Colon (tissue), 2 donors: ENCODE results near the gene PDE8A.
"Not testable (repeated sequence)": the region's sequence is repeated elsewhere in the genome, so short reads cannot be mapped to it uniquely, and the experiment has no call there.

ENCODE experiments used
- FAIRE-seq: peaks from 2 replicates; lab custom pipeline; 2012; peaks lifted over from hg19 to GRCh38; lab: Jason Lieb, UNC
- donor health status: control.
- donor health status: control.

Gene PDE8A

DNA sequence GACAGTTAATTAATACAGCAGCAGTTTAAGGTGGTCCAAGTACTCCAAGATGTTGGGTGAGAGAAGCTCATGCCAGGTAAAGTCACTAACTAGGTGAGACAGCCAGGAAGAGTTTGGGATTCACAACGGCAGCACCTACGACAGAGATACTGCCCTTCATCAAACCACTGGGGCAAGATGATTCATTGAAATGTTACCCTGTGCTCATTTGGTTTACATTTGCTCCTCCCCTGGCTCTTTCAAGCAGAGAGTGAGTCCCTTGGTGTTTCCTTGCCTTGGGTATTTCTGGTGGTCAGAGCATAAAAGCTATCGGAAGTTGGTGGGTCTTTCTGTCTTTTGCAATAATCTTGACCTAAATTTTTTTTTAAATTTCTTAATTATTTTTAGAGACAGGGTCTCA lies 19.9 kb upstream of the PDE8A start:
- no peak for FAIRE-seq

DNA sequence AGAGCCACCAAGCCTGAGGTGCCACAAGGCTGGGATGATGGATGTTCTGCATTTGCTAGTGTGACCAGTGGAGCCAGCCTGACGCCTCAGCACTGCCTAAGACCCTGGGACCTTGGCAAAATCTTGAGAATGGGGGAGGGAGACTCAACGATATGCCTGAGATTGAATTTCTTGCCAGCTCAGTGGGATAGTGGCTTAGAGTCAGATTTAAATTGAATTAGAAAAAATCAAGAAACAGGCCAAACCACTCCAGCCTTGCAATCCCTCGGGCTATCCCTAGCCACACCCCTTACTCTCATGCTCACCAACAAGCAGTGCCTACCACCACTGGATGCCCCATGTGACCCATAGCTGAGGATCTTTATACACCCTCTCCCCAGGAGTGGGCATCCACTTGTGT lies 18.7 kb upstream of the PDE8A start:
- no peak for FAIRE-seq

DNA sequence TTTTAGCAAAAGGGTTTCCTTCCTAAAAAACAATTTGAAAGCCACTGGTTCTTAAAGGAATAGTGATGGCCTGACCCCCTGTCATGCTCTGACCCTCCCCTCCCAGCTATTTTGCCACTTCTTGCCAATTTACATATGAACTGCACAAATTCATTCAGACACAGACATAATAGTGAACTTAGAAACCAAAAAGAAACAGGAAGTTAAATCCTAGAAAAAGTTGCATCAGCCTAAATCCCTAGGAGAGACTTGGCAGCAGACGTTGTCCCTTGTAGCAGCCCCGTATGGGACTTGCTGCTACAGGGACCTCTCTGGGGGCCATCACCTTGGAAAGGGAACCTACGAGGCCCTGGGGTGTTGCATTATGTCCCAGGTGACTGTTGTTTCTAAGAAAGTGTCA lies 14.3 kb upstream of the PDE8A start:
- FAIRE-seq, result no peak

- FAIRE-seq, result no peak
These were observed 13.4 kb upstream of the PDE8A start for GRCh38 chr15:84968301-84968700.

GRCh38 chr15:84969257-84969656 lies 12.4 kb upstream of the PDE8A start:
- FAIRE-seq, result no peak

DNA sequence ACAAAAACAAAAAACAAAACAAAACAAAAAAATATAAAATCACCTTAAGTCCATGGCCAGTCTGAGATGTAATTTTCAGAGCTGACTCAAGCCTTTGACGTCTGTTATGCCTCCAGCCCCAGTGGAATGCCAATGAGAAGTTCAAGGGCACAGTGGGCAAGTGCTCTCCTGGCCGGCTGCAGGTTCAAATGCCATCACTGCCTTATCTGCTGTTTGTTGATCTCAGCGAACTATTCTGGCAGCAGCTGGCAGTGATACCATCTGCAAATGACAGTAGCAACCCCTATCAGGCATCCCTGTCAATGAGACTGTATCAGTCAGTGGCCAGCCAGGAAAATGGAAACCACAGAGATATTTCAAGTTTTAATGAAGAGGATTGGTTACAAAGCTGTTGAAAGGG lies 10.8 kb upstream of the PDE8A start:
- no peak for FAIRE-seq

DNA sequence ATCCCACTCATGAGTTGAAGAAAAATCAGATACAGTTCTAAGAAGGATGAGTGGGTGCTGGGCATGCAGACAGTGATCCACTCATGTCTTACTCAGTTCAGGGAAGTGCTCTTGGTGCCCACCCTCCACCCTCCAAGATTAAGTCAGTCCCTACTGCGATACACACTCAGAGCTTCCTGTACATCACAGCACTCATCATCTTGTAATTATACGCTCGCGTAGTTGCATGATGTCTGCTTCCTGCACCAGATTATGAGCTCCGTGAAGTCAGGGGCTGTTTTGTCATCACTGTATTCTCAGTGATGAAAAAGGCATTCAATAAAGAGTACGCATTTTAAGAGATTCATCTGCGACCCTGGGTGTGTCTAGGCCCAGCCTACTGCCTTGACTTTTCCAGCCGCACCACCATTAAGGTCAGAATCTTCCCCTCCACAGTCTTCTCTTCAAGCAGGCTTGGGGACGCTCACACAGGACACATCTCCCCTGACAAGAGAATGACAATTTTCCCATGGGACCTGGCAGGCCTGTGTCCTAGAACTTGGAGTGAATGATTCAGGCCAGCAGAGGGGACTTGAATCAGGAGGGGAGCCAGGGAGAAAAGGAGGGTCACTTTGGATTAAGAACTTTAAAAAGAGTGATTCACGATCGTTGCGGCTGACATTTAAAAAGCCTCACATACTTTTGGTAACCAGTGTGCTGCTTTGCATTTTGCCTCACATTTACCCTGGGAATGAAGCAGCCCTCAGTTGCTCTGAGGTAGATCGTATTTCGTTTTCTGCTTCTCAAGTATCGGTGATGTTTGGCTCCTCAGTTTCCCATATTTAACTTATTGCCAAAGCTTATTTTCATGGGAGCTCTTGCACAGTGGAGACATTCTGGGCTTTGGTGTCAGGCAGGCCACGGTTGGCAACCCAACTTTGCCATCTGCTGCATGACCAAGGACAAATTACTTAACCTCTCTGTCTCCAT lies 7.9 kb upstream of the PDE8A start:
- no peak for FAIRE-seq

GRCh38 chr15:84975871-84976351 lies 5.7 kb upstream of the PDE8A start:
- no peak for FAIRE-seq

GRCh38 chr15:84976746-84977345 lies 4.8 kb upstream of the PDE8A start:
- FAIRE-seq, result no peak

DNA sequence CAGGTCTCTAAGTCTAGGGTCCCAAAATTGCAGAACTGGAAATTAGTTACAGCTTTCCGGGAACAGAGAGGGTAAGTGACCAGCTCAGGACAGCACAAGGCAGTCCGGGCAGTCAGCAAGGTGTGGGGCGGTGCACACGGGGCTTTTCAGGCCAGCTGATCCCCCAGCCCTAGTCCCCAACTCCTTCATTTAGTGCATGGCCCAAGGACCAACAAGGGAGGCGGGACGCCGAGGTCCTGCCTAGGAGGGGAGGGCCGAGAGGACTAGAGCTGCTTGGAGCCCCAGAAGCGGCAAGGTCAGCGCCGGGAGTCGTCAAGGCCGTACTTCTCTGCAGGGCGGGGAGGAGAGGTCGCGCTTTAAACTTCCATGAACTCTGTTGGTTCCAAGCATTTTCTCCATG lies 2.0 kb upstream of the PDE8A start:
- FAIRE-seq, result no peak

DNA sequence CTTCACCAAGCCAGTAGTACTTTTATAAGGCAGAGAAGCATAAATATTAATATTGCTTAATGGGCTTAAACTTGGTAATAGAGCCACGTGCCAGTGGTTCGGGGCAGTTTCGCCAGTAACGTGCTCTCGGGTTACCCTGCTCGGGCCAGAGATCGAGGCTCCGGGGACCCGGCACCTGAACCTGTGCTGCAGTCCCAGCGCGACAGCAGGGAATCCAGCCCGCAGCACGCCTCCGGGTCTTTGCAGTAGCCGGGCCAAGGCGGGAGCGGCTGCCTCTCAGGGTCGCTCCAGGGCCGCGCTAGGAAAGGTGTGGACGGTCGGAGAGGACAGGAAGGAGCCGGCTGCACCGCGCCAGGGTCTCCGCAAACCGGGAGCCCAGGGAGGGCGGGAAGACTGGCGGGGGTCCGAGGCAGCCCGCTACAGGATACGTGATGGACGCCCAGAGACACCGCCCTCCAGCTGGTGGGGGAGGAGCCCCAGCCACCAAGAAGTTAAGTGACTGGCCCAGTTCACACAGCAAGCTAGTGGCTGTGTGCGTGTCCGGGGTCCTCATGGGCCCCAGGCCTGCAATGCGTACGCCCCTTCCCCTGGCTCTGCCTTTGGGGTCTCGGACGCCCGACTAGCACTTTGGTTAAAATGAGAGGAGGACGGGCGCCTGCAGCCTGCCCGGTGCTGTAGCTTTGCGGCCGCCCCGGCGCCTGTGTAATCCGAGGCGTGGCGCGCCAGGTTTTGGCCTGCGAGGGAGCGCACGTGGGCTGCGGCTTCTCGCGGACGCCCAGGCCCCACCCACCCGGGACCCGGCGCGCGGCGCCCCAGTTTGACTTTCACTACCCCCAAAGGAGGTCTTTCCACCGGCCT lies 1.2 kb upstream of the PDE8A start:
- FAIRE-seq, result no peak

GRCh38 chr15:84981054-84981710 lies 474 bp upstream of the PDE8A start:
- no peak for FAIRE-seq

DNA sequence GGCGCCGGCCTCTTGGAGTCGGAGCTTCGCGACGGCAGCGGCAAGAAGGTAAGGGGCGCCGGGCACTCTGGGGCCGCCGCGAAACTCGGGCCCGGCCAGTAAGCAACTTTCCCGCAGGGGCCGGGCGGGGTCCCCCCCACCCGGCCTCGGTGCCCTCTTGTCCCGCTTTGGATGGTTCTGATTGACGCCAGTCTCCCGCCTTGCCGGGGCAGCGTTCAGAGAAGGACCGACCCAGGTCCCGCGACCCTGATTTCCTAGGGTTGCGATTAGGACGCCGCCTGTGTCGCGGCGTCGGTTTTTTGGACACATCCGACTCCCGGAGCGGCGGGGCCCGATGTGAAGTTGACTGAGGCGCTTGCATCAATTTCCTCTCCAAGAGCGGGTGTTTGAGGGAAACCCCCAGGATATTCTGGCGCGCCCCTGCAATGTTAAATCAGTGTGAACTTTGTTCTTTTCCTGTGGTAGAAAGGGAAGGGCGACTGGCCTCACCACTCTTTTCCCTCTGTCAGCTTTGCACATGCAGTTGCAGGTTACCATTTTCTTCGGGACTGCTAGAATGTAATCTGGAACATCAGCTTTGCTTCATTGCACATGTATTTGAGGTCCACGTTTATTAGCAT lies 755 bp downstream of the PDE8A start:
- FAIRE-seq, result no peak

DNA sequence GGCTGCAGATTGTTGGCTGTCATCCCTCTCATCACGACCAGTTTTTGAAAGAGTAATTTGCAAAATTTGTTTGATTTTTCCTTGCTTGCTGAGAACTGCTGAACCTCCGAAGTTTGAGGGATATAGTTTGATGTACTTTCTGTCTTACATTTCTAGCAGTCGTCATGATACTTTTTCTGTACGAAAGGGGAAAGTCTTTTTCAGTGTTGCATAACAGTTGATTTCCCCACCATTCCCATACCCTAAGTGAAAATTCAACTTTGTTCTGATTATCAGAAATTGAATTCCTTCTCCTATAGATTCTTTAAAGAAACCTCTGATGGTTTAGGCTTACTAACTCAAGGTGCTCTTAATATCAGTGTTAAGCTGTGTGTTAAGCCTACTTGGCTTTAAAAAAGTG lies 1.6 kb downstream of the PDE8A start:
- FAIRE-seq, result no peak

GRCh38 chr15:84983711-84984110 lies 2.1 kb downstream of the PDE8A start:
- FAIRE-seq, result no peak

DNA sequence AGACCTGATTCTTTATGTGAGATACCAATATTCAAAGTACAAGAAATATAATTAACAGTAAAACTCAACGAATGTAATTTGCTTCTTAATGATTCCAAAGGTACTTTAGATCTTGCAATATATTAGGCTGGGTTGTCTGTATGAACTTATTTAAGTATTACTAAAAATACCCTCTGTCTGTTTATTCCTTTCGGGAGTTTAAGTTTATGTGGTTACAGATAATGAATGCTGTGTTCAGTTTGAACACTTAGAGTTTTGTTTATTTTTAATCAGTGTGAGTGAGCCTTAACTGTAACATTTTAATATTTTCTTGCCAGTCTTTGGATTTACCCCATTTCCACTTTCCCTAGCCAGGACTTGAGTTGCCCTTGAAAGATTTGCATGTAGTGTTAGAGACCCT lies 3.5 kb downstream of the PDE8A start:
- no peak for FAIRE-seq

DNA sequence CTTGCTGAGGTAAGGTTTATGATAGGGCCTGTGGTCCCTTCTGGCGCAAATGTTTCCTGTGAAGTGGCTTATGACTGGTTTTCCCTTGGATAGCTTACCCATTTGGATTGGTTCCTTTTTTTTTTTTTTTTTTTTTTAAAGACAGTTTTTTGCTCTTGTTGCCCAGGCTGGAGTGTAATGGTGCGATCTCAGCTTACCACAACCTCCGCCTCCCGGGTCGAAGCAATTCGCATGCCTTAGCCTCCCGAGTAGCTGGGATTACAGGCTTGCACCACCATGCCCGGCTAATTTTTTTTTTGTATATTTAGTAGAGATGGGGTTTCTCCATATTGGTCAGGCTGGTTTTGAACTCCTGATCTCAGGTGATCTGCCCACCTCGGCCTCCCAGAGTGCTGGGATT lies 5.7 kb downstream of the PDE8A start:
- FAIRE-seq, result not testable (repeated sequence)

- no peak for FAIRE-seq
These were observed 6.4 kb downstream of the PDE8A start for GRCh38 chr15:84987949-84988624.

- no peak for FAIRE-seq
These were observed 7.4 kb downstream of the PDE8A start for GRCh38 chr15:84988909-84989644.

DNA sequence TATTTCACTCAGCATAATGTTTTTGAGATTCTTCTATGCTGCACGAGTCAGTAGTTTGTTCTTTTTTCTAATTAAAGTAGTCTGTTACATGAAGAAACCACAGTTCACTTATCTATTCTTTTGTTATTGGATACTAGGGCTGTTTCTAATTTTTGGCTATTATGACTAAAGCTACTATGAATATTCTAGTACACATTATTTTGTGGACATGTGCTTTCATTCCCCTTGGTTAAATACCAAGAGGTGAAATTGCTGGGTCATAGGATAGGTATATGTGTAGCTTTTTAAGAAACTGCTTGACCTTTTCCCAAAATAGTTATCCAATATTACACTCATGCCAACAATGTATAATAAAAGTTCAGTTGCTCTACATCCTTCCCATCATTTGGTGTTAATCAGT lies 8.9 kb downstream of the PDE8A start:
- no peak for FAIRE-seq
